Gastrocnemius medialis (tissue), 4 donors: ENCODE data around the gene NPIPB2.

Source experiments
- CTCF ChIP-seq, 5 experiments: fragments of 450-650 bp in 3 of 5; fragments of 200-600 bp in 2 of 5; sonication (generic) in 2 of 5; IDR thresholded peaks in 4 of 5; conservative IDR thresholded peaks in 1 of 5; 1 replicate in 4 of 5; 2 replicates in 1 of 5; pipeline ENCODE4 v1.5.1; 2016 to 2019; ENCODE audit warnings: antibody characterized with exemption in 5 of 5, mild to moderate bottlenecking in 3 of 5, moderate library complexity in 3 of 5
- POLR2A ChIP-seq, 2 donors: fragments of 450-650 bp; IDR thresholded peaks; one replicate each; pipeline ENCODE4 v1.6.1; 2017; ENCODE audit warnings: antibody characterized with exemption in 2 of 2, mild to moderate bottlenecking in 2 of 2, moderate library complexity in 2 of 2

DNA sequence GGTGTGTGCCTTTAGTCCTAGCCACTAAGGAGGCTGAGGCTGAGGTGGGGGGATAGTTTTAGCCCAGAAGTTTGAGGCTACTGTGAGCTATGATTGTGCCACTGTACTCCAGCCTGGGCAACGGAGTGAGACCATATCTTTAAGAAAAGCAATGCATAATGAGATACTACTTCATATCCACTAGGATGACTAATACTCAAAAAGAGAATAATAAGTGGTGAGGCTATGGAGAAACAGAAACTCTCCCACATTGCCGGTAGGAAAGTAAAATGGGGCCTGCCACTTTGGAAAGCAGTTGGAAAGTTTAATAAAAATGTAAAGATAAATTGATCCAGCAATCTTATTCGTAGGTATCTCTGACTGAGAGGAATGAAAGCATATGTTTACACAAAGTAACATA, 4.6 kb upstream of the NPIPB2 start:
- TF ChIP-seq CTCF (IDR thresholded peaks at IDR 0.05 in 4 of 5, conservative IDR thresholded peaks at IDR 0.05 in 1 of 5), result no peak
- no peak for TF ChIP-seq POLR2A (IDR thresholded peaks at IDR 0.05)
